Heart left ventricle (tissue), 16 donors: ENCODE results near the gene SIRPD. TPM values are rescaled to one million over a fixed set of nuclear protein-coding genes. Genes with fewer than 3 reads are reported as not detected.

ENCODE experiments used
- ATAC-seq, 4 donors: fragments of 200-7000 bp; cut with Tn5 transposase; one replicate each; pipeline ENCODE4 v1.9.1; 2020 to 2022; ENCODE audit warnings: moderate library complexity in 4 of 4, mild to moderate bottlenecking in 3 of 4, moderate number of reproducible peaks in 1 of 4
- DNase-seq, 5 donors: peaks; one replicate each; pipeline ENCODE4 v3.0.0-alpha.2; 2020
- H3K27ac ChIP-seq, 12 donors: fragments of 200-600 bp; sonication (generic) in 4 of 12; one replicate each; pipeline versions ENCODE4 v1.5.0 to v1.8.0; 2016 to 2022; ENCODE audit warnings: mild to moderate bottlenecking in 2 of 12
- H3K27me3 ChIP-seq, 9 donors: fragments of 200-600 bp; sonication (generic) in 2 of 9; one replicate each; pipeline versions ENCODE4 v1.5.1 to v1.8.0; 2016 to 2022; ENCODE audit warnings: mild to moderate bottlenecking in 3 of 9
- H3K36me3 ChIP-seq, 9 donors: fragments of 200-600 bp; sonication (generic) in 2 of 9; one replicate each; pipeline versions ENCODE4 v1.5.0 to v1.8.0; 2018 to 2022; ENCODE audit warnings: mild to moderate bottlenecking in 2 of 9
- H3K4me1 ChIP-seq, 12 donors: fragments of 200-600 bp; sonication (generic) in 4 of 12; one replicate each; pipeline versions ENCODE4 v1.5.0 to v1.8.0; 2016 to 2022; ENCODE audit warnings: mild to moderate bottlenecking in 3 of 12
- H3K4me3 ChIP-seq, 12 donors: fragments of 200-600 bp; sonication (generic) in 4 of 12; one replicate each; pipeline versions ENCODE4 v1.5.0 to v1.8.0; 2017 to 2022; ENCODE audit warnings: mild to moderate bottlenecking in 9 of 12, moderate library complexity in 4 of 12
- H3K9me3 ChIP-seq, 12 donors: fragments of 200-600 bp; sonication (generic) in 4 of 12; one replicate each; pipeline versions ENCODE4 v1.5.0 to v1.8.0; 2016 to 2022; ENCODE audit warnings: mild to moderate bottlenecking in 1 of 12
- POLR2A ChIP-seq, 2 donors: fragments of 450-650 bp; IDR thresholded peaks; one replicate each; pipeline ENCODE4 v1.6.1; 2017; ENCODE audit warnings: antibody characterized with exemption in 2 of 2, mild to moderate bottlenecking in 2 of 2, moderate library complexity in 2 of 2
- WGBS, 4 donors: extraction: QIAGEN DNeasy Blood & Tissue Kit in 2 of 4; methylation state at CpG; one replicate each; pipeline versions ENCODE4 v1.1.5 to v1.1.7; 2013 to 2018; 5-methylcytosine and 5-hydroxymethylcytosine counted together
- intact Hi-C, 10 donors: fragments of 100-400 bp; cut with DNase I; formaldehyde crosslinking; loops; one replicate each; pipeline versions ENCODE4 v1.11.1 to v1.14.2; 2022
- polyA plus RNA-seq, 2 donors: library from polyadenylated mRNA; stranded (reverse); fragments of 200-250 nt; gene quantifications; one replicate each; pipeline ENCODE4 v1.2.3, GENCODE V29; 2013
- total RNA-seq, 9 donors: library from RNA; depleted of rRNA in 2 of 9; stranded (reverse); fragments of >200 nt in 2 of 9; fragmentation: NEBNext Ultra II Directional in 3 of 9; extraction: Animal tissue kit (Norgen Biotek cat#: 25700) in 3 of 9; gene quantifications; one replicate each; pipeline versions ENCODE4 v1.1.0 to v1.2.4, GENCODE V29; 2016 to 2023
- TF ChIP-seq, protein P1 (sequence below), 12 donors: fragments of 200-600 bp; sonication (generic) in 4 of 12; IDR thresholded peaks; one replicate each; pipeline versions ENCODE4 v1.5.0 to v1.8.0; 2018 to 2022; ENCODE audit warnings: antibody characterized with exemption in 12 of 12, mild to moderate bottlenecking in 5 of 12
- donor health status: ischemic (EF 13 %, LVEDD 7.1; RV severe dilation, severe dysfunction).
- donor health status: healthy with polysubstance abuse.
- donor health status: DM: no; HTN: yes; CAD: no.
- donor health status: DM: no; HTN: no; CAD: no.
- donor health status: ischemic (EF 25% LVEDD 6.9; RV normal size, moderate dysfunction).
- donor health status: ischemic (EF 25% LVEDD 5.7; RV mildly dilated, moderate dysfunction).
- donor health status: healthy.
- donor health status: DM: yes; HTN: yes; CAD: no.
- donor health status: ischemic (EF 35%, LVEDD 5.7; RV mildly dilated, moderate dysfunction).
- donor health status: nonischemic (EF 11% LVEDD 7.7; RV severe dilation, severe dysfunction).
- donor health status: DM: yes; HTN: yes; CAD: no.
- donor health status: PGD.
- donor health status: ischemic (EF 29% LVEDD 5.4; RV normal size, mild dysfunction).
- donor health status: nonischemic (EF 23%, LVEDD 6.1; RV moderate dilation, normal function).

The SIRPD gene
- total and polyA plus RNA-seq, 11 donors: 1.1 TPM; not detected in 10

DNA sequence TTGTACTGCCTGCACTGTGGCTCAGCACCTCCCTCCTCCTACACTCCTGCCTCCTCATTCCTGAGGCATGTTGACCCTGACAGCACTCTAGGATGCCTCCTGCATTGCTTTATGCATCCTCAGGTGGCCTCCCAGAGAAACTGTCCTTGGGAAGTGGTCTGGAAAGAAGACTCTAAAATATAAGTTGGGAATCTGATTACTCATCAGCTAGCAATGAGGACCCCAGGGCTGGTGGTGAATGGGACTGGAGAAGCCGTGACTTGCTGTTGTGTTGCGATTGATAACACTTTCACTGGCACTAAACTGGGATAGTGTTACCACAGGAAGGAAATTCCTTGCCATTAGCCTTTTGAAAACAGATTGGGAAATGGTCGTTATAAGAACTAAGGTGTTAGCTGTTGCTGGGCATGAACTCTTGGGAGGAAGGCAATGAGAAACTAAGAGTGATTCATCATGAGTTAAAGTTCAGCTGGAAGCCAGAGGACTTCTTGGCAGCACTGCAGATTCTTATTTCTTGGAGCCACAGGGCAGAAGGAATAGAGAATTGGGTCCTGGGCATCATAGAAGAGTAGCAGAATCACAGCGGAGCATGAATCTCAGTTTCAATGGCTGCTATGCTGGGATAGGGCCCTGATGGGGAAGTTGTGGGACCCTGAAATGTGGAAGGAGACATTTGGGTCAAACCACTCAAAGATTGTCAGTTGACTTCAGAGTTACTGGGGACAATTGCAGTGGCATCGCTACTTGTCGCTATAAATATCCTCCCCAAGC lies 10.1 kb upstream of the SIRPD start:
- Histone ChIP-seq H3K9me3 (no peaks in the 10 kb centered on the region), H3K36me3 (no peaks in the 10 kb centered on the region), H3K4me1 (peaks cover 0 to 41% (median 0%) of the 10 kb centered on the region in 12 donors), H3K4me3 (no peak overlapping the region), H3K27me3 (peaks cover 0 to 16% (median 0%) of the 10 kb centered on the region in 9 donors), H3K27ac (peak overlapping the region in 1 of 12 donors; percentile 66)
- TF ChIP-seq POLR2A (IDR thresholded peaks at IDR 0.05): no peak
- TF ChIP-seq, protein P1, sequence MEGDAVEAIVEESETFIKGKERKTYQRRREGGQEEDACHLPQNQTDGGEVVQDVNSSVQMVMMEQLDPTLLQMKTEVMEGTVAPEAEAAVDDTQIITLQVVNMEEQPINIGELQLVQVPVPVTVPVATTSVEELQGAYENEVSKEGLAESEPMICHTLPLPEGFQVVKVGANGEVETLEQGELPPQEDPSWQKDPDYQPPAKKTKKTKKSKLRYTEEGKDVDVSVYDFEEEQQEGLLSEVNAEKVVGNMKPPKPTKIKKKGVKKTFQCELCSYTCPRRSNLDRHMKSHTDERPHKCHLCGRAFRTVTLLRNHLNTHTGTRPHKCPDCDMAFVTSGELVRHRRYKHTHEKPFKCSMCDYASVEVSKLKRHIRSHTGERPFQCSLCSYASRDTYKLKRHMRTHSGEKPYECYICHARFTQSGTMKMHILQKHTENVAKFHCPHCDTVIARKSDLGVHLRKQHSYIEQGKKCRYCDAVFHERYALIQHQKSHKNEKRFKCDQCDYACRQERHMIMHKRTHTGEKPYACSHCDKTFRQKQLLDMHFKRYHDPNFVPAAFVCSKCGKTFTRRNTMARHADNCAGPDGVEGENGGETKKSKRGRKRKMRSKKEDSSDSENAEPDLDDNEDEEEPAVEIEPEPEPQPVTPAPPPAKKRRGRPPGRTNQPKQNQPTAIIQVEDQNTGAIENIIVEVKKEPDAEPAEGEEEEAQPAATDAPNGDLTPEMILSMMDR (IDR thresholded peaks at IDR 0.05): no peak
- no peak for ATAC-seq
- no peak for DNase-seq
- 64 to 78% (median 70%) methylated on average over 6 of the region's 6 CpGs for WGBS, 4 donors
- intact Hi-C loops: loop anchor here in 1 of 10 donors (10.0 kb wide), 1 partner anchor 47 kb away; no protein-coding TSS in a partner anchor

DNA sequence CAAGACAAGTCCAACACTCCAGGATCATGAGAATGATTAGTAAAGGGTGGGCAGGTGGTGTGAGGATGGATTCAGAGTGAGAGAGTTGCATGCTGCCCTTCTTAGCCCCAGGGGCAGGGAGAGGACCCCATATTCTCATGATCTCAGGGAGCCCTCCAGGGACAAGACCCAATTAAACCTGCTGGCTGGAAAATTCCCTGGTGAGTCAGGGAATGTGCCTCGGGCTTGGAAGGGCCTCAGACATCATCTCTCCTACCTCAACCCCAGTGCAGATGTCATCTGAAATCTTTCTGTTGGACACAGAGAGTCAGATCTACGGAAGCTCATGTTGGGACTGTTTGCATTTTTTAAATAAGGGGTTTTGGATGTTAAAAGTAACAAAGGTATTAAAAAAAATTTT lies 9.2 kb upstream of the SIRPD start:
- WGBS, 4 donors: 68 to 82% (median 72%) methylated on average over 2 of the region's 2 CpGs
- no peak for TF ChIP-seq POLR2A (IDR thresholded peaks at IDR 0.05)
- TF ChIP-seq, protein P1 (IDR thresholded peaks at IDR 0.05): no peak

DNA sequence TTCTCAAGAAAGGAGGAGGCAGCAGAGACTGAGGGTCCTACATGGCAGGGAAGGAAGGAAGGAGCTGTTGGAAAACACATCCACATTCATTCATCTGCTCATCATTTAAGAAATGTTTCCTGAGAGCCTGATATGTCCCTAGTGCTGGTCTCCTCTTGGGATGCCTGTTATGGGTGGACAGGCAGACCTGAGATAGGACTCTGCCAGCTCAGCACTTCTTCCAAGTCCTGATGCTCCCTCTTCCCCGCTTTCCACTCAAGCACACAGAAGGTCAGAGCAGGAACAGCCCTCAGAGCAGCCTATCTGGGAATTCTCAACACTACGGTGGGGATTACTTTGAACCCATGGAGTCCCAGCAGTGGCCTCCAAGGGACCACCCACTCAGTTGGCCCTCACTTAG lies 8.0 kb upstream of the SIRPD start:
- Histone ChIP-seq H3K27ac (no peak overlapping the region), H3K4me1 (peaks cover 0 to 41% (median 0%) of the 10 kb centered on the region in 12 donors), H3K27me3 (peaks cover 0 to 16% (median 0%) of the 10 kb centered on the region in 9 donors), H3K9me3 (no peaks in the 10 kb centered on the region), H3K36me3 (no peaks in the 10 kb centered on the region), H3K4me3 (no peak overlapping the region)
- no peak for DNase-seq
- ATAC-seq: no peak
- intact Hi-C loops: loop anchor here in 1 of 10 donors (10.0 kb wide), 1 partner anchor 49 kb away; no protein-coding TSS in a partner anchor
- 80 to 92% (median 83%) methylated on average over 2 of the region's 2 CpGs for WGBS, 4 donors
- TF ChIP-seq POLR2A (IDR thresholded peaks at IDR 0.05): no peak
- TF ChIP-seq, protein P1 (IDR thresholded peaks at IDR 0.05): no peak

More for the DNA sequence above, 9.2 kb upstream of the SIRPD start:
- Histone ChIP-seq H3K9me3 (no peaks in the 10 kb centered on the region), H3K4me3 (no peak overlapping the region), H3K4me1 (peaks cover 0 to 41% (median 0%) of the 10 kb centered on the region in 12 donors), H3K36me3 (no peaks in the 10 kb centered on the region), H3K27me3 (peaks cover 0 to 16% (median 0%) of the 10 kb centered on the region in 9 donors), H3K27ac (no peak overlapping the region)
- intact Hi-C loops: loop anchor here in 1 of 10 donors (10.0 kb wide), 1 partner anchor 48 kb away; no protein-coding TSS in a partner anchor
- DNase-seq (no peak), ATAC-seq (no peak)

DNA sequence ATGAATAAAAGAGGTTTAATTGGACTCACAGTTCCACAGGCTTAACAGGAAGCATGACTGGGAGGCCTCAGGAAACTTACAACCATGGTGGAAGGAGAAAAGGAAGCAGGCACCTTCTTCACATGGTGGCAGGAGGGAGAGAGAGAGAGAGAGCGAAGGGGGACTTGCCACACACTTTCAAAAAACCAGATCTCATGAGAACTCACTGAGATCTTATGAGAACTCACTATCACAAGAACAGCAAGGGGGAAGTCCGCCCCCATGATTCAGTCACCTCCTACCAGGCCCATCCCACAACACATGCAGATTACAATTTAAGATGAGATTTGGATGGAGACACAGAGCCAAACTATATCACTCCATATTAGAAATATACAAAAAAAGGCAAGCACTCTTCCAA lies 6.1 kb upstream of the SIRPD start:
- TF ChIP-seq, protein P1 (IDR thresholded peaks at IDR 0.05): no peak
- no peak for TF ChIP-seq POLR2A (IDR thresholded peaks at IDR 0.05)
- WGBS, 4 donors: 76 to 84% (median 78%) methylated on average over 2 of the region's 2 CpGs
- no peak for ATAC-seq
- Histone ChIP-seq H3K9me3 (no peaks in the 10 kb centered on the region), H3K27me3 (peaks cover 0 to 16% (median 0%) of the 10 kb centered on the region in 9 donors), H3K27ac (no peak overlapping the region), H3K4me3 (no peak overlapping the region), H3K4me1 (peaks cover 0 to 24% (median 0%) of the 10 kb centered on the region in 12 donors), H3K36me3 (no peaks in the 10 kb centered on the region)
- DNase-seq: no peak
- intact Hi-C loops: loop anchor here in 1 of 10 donors (10.0 kb wide), 1 partner anchor 51 kb away; no protein-coding TSS in a partner anchor
